Measurements from ENCODE around the gene CUL9. TPM values are rescaled to one million over a fixed set of nuclear protein-coding genes. Genes with fewer than 3 reads are reported as not detected.
A peak's percentile ranks its signal among the peaks of the same experiment; 100 is the strongest.

Gene CUL9
- total and polyA plus RNA-seq, 2 donors from 2014 or later = 34.7 to 47.3 TPM

- no peaks in the 10 kb centered on the region for H3K4me1 ChIP-seq (ENCODE audit: control insufficient read depth in 2 of 3, insufficient read depth in 2 of 3, low read depth in 1 of 3, low read length in 3 of 3)
- H3K9ac ChIP-seq (ENCODE audit: low read length in 3 of 3) = no peak overlapping the region
- DNase-seq = no peak
- H3K4me3 ChIP-seq (ENCODE audit: low read length in 3 of 3) = no peak overlapping the region
- FAIRE-seq = no peak
- TF ChIP-seq, protein P1, sequence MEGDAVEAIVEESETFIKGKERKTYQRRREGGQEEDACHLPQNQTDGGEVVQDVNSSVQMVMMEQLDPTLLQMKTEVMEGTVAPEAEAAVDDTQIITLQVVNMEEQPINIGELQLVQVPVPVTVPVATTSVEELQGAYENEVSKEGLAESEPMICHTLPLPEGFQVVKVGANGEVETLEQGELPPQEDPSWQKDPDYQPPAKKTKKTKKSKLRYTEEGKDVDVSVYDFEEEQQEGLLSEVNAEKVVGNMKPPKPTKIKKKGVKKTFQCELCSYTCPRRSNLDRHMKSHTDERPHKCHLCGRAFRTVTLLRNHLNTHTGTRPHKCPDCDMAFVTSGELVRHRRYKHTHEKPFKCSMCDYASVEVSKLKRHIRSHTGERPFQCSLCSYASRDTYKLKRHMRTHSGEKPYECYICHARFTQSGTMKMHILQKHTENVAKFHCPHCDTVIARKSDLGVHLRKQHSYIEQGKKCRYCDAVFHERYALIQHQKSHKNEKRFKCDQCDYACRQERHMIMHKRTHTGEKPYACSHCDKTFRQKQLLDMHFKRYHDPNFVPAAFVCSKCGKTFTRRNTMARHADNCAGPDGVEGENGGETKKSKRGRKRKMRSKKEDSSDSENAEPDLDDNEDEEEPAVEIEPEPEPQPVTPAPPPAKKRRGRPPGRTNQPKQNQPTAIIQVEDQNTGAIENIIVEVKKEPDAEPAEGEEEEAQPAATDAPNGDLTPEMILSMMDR (IDR thresholded peaks at IDR 0.05; ENCODE audit: borderline replicate concordance, extremely low read depth, insufficient read depth) = no peak
- no peaks in the 10 kb centered on the region for H3K9me3 ChIP-seq (ENCODE audit: control insufficient read depth in 2 of 3, insufficient read depth in 1 of 3, low read length in 3 of 3)
- no peaks in the 10 kb centered on the region for H3K27me3 ChIP-seq (ENCODE audit: control insufficient read depth, insufficient read depth, low read length)
- H3K27ac ChIP-seq (ENCODE audit: low read depth in 2 of 2, low read length in 2 of 2) = no peak overlapping the region
- H3K36me3 ChIP-seq (ENCODE audit: control insufficient read depth in 2 of 3, insufficient read depth in 3 of 3, low read length in 3 of 3) = peaks cover 0 to 21% (median 3%) of the 10 kb centered on the region in 3 donors
- intact Hi-C loops (cut with DNase I) = no loop called here
Observed at GRCh38 chr6:43220439-43220951, 38.5 kb downstream of the CUL9 start.

DNA sequence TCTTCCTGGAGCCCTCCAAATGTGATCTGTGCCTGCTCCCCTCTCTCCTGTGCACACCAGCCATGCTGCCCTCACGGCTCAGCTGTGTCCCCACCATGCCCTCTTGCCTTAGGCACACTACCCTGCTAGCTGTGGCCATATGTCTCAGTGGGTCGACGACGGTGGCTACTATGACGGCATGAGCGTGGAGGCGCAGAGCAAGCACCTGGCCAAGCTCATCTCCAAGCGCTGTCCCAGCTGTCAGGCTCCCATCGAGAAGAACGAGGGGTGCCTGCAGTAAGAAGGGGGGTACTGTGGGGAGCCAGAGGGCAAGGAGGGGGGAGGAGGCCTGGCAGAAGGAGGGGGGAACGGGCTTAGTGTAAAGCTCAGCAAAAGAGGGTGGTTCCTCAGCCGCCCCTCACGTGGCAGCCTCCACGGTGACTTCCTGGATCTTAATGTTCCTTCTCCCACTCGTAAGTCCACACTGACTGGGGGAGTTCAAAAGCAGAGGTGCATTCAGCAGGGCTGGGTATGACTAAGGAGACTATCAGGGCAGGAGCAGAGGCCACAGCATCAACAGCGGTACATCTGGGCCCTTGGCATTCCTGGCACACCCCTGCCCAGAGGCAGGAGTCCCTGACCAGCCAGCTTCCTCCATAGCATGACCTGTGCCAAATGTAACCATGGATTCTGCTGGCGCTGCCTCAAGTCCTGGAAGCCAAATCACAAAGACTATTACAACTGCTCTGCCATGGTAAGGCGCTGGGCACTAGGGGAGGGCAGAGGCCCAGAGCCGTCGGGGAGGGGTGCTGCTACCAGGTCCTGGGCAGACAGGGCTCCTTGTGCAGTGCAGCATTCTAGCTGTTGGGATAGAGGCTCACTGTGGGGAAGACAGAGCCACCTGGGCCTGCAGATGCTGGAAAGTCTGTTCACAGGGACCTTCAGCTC is 39.3 kb downstream of the CUL9 start:
- DNase-seq (peak in 1 of 5 donors; percentile 15), FAIRE-seq (no peak)
- Histone ChIP-seq H3K9ac (ENCODE audit: low read length in 3 of 3) (no peak overlapping the region), H3K4me3 (ENCODE audit: low read length in 3 of 3) (no peak overlapping the region), H3K27ac (ENCODE audit: low read depth in 2 of 2, low read length in 2 of 2) (no peak overlapping the region), H3K9me3 (ENCODE audit: control insufficient read depth in 2 of 3, insufficient read depth in 1 of 3, low read length in 3 of 3) (no peaks in the 10 kb centered on the region), H3K27me3 (ENCODE audit: control insufficient read depth, insufficient read depth, low read length) (no peaks in the 10 kb centered on the region), H3K36me3 (ENCODE audit: control insufficient read depth in 2 of 3, insufficient read depth in 3 of 3, low read length in 3 of 3) (peaks cover 0 to 13% (median 3%) of the 10 kb centered on the region in 3 donors), H3K4me1 (ENCODE audit: control insufficient read depth in 2 of 3, insufficient read depth in 2 of 3, low read depth in 1 of 3, low read length in 3 of 3) (no peaks in the 10 kb centered on the region)
- TF ChIP-seq, protein P1 (IDR thresholded peaks at IDR 0.05; ENCODE audit: borderline replicate concordance, extremely low read depth, insufficient read depth) = no peak
- intact Hi-C loops (cut with DNase I) = no loop called here

DNA sequence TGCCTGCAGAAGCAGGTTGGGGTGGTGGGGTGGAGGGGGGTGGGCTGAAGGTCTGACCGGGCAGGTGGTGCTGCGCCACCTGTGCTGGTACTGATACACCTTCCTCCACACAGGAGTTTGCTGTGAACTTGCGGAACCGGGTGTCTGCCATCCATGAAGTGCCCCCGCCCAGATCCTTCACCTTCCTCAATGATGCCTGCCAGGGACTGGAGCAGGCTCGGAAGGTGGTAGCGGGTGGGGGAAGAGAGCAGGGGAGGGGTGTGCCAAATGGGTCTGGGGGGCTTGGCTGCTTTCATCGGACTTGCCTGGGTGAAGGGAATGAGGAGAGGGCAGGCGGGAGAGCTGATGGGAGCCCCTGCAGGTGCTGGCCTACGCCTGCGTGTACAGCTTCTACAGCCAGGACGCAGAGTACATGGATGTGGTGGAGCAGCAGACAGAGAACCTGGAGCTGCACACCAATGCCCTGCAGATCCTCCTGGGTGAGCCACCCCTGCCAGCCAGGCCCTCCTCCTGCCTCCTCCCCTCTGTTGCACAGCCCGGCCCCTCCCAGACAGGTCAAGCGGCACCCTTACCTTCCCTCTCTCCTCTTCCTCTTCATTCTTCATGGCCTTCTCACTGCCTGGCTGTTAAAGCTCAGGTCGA is 40.5 kb downstream of the CUL9 start:
- TF ChIP-seq, protein P1 (IDR thresholded peaks at IDR 0.05; ENCODE audit: borderline replicate concordance, extremely low read depth, insufficient read depth) = no peak
- H3K9ac ChIP-seq (ENCODE audit: low read length in 3 of 3) = no peak overlapping the region
- intact Hi-C loops (cut with DNase I) = no loop called here
- H3K27me3 ChIP-seq (ENCODE audit: control insufficient read depth, insufficient read depth, low read length) = no peaks in the 10 kb centered on the region
- no peaks in the 10 kb centered on the region for H3K9me3 ChIP-seq (ENCODE audit: control insufficient read depth in 2 of 3, insufficient read depth in 1 of 3, low read length in 3 of 3)
- H3K27ac ChIP-seq (ENCODE audit: low read depth in 2 of 2, low read length in 2 of 2) = no peak overlapping the region
- no peaks in the 10 kb centered on the region for H3K4me1 ChIP-seq (ENCODE audit: control insufficient read depth in 2 of 3, insufficient read depth in 2 of 3, low read depth in 1 of 3, low read length in 3 of 3)
- peaks cover 0 to 12% (median 2%) of the 10 kb centered on the region in 3 donors for H3K36me3 ChIP-seq (ENCODE audit: control insufficient read depth in 2 of 3, insufficient read depth in 3 of 3, low read length in 3 of 3)
- DNase-seq (peak in 1 of 5 donors; percentile 34), FAIRE-seq (no peak)
- no peak overlapping the region for H3K4me3 ChIP-seq (ENCODE audit: low read length in 3 of 3)

All from kidney (tissue), 14 donors.